HG03097 (cell line): ENCODE data around the gene GPC6.
"Not testable (repeated sequence)": the region's sequence is repeated elsewhere in the genome, so short reads cannot be mapped to it uniquely, and the experiment has no call there.

Experiments used
- ATAC-seq: cut with Tn5 transposase; IDR thresholded peaks from one replicate; pipeline ENCODE4 v1.9.1; 2021; ENCODE audit not compliant: unreplicated experiment, low FRiP score

GPC6 gene

DNA sequence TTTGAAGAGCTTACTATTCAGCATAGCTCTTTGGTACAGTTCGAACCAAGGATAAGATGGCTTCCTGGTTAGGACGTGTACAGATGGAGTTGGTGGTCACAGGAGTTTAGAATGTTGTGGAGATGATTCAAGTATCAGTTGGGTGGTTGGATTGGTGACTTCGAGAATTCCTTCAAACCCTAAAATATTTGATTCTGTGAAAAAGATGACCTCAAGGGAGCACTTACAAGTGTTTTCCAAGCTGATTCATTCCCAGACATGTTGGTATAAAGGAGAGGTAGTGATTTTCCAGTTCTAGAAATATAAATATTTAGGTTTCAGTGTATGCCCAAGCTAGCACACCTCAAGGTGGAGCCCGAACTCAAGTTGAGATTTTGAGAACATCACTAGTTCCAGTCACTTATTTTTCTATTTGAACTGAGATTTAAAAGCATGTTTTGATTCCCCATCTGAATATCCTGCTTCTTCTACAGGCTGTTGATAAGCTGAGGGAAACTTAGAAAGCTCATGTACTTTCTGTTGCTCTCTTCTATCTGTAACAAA lies 946.8 kb downstream of the GPC6 start:
- no peak for ATAC-seq

DNA sequence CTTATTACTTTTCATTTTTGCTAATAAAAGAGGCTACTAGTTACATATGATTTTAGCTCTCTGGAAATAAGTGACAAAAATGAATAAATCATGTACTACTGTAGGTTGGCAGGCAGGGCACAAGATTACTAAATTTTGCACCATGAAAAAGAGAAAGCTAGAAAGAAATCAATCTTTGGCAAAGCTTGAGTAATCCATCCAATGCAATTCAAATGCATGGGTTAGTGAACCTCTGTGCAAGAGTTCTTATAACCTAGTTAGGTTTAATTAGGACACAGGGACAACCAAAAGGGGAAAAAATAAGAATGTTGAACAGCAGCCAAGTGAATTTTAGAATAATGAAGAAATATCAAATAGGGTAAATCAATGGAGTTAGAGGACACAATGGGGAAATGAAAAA lies 947.4 kb downstream of the GPC6 start:
- no peak for ATAC-seq

DNA sequence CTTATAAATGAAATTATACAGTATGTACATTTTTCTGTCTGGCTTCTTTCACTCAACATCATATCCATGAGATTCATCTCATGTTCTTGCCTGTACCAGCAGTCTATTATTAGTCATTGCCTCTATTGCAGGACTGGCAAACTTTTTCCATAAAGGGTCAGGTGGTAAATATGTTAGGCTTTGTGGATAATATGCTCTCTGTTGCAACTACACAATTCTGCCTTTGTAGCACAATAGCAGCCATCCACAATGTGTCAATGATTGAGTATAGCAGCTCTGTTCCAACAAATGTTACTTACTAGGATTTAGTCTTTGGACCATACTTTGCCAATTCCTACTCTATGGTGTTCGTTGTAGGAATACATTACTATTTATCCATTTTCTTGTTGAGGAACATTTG lies 948.5 kb downstream of the GPC6 start:
- ATAC-seq = no peak

DNA sequence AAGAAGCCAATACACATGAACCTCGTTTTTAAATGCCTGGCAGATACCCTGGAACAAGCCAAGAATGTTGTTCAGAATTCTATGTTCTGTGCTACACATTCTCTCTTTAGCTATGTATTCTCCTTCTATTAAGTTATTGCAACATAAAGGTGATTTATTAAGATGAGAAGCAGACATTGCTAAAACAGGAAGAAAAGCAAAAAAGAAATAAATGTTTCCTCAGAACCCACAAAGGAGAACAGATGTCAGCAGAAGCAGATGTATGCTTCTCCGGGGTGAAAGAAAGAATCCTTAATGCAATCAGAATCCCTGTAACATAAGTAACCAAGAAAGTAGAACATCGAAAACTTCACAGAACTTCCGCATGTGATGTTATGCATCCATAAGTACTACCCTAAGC lies 950.0 kb downstream of the GPC6 start:
- no peak for ATAC-seq

DNA sequence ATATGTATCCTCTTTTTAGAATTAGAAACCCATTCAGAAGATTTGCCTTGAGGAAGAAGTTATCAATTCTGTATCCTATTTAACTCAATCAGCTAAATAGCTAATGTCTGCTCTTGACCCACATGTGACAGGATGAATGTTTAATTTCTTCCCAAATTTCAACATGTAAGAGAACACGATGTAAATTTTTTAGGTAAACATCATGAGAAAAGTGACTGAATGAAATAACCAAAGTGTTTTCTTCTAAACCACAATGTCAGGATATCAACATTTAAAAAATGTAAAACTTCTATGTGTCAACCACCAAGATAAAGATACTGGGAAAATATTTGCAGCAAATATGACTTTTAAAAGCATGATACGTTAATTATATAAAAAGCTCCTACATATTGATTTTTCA lies 950.4 kb downstream of the GPC6 start:
- ATAC-seq = no peak

DNA sequence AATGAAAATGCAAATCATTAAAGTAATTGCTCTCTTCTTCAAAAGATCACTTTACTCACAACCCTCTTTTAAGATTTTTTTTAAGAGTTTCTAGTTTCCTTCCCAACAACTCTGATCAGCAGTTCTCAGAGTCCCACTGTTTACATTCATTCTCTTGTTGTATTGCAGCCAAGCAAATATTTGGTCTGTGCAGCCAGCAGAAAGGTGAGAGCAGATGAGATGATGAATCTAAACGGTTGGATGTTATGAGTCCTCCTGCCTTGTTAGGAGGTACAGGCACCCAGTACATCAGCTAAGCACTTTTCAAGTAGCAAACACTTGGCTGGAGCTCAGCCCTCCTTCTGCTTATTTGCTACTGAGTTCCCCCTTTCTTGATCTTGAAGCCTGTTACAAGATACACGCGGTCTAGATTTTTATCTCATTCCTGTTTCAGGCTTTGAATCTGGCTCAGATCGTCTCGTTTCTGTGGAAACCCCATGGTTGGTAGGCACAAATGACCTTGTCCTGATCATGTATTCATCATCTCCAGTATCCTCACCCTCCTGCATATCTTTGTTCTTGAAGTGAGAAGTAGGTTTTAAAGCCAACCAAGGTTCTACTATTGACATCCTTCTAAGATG lies 952.1 kb downstream of the GPC6 start:
- ATAC-seq = no peak

DNA sequence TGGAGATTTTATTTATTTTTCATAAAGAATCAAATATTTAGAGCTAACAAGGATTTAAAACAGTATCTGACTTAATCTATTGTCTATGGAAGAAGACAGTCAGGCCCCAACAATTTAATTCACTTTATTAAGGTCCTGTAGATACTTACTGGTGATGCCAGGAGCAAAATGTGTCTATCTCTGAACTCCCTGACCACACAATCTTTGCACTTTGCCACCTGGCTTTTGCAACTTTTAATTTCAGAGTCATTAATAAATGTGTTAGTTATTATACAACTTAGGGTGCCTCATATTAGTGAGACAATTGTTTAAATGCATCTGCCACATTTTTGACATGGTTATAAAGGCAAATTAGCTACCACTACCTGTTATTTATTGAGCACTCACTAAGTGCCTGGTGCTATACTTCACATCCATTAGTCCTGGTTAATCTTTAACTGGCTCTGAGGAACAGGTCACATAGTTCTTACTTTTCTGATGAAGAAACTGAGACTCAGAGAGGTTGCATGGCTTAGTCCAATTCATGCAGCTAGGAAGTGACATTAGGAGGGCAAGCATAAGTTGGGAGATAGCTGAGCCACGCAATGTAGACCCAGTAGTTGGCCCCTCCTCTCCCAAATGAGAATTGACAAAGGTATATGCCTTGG lies 955.0 kb downstream of the GPC6 start:
- no peak for ATAC-seq

DNA sequence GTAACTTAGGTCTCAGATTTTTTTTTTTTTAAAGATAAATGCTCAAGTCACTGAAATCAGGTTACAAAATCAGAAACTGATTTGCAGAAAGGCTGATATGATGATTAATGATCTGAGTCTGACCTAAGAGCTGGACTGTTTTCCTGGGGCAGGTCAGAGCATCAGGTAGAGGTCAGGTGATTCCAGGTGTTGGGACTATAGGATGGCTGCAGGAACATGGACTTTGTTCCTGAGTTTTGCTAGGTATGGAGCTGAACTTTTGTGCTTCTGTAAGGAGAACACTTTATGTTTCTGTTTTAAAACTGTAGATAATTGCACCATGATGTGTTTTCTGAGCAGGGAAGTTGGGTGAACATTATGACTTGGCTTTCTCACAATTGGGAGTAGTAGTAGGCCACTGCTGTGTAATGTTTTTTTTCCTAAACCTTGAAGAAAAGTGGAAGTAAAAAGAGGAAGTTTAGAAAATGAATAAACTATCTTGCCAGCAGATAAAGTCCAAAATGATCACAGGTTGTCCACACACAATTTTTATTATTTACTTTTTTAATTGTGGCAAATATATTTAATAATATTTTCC lies 955.7 kb downstream of the GPC6 start:
- no peak for ATAC-seq

DNA sequence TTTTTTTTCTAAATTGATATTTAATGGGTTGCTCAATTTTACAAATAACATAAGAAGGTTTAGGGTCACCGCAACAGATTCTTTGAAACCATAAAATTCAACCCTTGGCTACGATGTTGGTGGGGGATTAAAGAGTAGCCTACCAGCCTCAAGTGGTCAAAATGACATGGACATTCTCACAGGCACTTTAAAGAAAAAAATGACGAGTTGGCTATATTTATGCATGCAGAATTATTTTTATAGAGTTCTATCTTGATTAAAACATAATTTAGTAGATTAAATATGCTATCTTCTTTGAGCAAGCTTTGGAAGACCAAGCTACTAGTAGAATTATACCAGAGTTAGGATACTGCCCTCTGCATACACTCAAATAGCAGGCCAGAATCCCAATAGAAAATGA lies 959.9 kb downstream of the GPC6 start:
- ATAC-seq = no peak

DNA sequence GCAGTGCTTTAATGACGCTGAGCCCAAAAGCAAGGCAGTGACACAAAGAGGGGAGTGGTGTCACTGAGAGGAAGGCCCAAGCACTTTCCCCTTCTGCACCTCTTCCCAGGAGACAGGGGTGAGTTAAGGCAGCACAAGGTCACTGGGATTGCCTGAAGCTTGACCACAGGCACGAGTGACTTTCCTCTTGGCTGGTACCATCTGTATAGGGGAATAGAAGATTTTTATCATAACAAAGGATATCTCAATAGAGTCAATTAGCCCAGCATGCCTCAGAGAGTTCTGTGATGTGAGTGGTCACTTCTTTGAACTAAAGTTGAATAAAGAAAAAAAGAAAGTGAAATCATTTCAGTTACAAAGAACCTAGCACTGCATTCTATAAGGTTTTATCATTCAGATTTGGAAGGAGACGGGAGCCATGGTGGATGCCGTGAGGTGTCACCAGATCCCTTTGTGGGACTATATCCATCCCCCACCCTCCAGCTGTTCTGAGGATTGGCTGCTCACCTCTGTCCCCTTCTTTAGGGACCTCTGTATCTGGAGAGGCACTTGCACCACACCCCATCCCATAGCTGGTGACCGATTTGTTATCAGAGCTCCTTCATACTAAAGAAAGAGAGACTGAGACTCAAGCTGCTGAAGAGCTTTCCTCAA lies 961.7 kb downstream of the GPC6 start:
- no peak for ATAC-seq

DNA sequence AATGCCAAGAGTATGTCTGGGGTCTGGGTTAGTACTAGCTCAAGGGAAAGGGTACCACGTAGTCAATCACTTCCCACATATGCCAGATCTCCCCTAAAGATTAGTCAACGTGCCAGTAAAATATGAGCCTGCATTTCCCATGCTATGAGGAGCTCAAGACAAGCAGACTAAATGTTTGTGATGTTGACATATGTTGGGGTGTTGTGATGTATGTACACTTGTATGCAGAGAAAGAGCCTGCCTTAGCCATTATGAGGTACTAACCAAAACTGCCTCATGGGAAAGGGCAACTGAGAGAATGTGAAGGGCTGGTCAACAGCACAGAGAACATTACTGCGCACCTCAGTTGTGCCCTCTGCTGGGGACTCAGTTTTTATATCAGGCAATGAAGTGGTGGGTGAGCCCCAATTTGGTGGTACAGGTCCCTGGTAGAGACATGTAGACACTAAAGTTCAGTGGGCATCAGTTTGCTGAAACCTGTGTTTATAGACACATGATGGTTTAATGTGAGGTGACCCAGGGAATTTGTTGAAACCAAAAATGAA lies 965.9 kb downstream of the GPC6 start:
- no peak for ATAC-seq

DNA sequence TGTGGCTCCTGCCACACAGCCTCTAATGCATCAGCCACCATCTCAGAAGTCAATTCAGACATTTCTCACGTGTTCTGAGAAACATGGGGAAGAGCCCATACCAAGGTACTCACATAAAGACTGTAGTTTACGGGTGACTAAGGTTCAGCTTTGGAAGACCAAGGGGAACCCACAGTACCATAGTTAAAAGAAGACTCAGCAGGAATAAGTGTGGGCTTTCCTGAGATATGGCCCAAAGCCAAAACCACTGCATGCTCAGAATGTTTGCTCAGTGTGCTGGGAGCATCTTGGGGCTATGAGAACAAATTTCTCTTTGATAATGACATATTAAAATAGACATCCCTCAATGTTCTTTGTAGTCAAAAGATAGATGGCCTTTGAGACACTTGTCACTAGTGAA lies 969.1 kb downstream of the GPC6 start:
- no peak for ATAC-seq

DNA sequence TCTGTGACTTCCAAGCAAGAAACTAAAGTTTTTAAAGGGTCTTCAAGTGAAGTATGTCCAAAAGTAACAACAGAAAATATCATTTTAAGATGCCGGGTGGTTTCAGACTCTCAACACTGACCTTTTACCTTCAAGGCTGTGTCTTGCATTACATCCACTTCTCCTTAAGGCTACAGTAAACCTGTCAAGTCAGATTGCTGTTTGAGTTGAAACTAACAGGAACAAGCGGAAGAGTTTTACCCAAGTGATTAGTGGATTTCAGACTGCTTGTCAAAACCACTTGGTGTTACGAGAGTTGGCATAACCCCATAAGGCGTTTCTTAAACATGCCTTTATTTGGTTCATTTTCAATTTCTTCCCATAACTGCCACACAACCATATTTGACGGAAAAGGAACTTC lies 969.8 kb downstream of the GPC6 start:
- no peak for ATAC-seq

DNA sequence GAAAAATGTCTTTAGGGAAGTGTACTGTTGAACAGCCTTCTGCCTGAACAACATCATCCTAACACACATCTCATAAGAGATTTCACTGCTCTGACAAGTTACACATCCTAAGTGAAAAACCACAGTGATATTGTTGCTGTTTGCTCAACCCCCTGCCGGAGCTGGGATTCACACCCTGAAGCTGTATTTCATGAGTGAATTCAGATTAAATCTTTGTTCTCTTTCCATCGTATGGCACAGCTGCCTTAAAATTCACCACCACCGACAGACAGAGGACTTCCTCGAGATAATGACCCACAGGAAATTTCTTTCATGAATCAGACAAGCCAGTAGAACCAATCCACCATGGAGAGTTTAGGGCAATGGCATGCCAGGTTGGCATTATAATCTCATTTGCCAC lies 972.1 kb downstream of the GPC6 start:
- ATAC-seq = no peak

DNA sequence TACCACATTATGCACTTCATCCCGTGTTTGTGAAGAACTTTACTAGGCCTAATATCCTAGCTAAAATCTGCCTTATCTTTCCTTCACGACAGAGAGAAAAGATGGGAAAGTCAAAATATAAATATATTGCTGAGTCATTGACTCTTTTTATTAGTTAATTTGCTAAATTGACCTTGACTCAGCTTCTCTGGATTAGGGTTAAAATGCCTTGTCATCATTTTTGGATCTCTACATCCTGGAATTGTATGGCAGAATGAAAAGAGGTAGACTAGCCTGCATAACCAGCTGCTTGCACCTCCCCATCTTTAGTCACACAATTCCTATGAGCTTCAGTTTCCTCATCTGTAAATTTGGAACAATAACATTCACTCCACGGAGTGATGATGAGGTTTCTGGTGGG lies 972.5 kb downstream of the GPC6 start:
- no peak for ATAC-seq

DNA sequence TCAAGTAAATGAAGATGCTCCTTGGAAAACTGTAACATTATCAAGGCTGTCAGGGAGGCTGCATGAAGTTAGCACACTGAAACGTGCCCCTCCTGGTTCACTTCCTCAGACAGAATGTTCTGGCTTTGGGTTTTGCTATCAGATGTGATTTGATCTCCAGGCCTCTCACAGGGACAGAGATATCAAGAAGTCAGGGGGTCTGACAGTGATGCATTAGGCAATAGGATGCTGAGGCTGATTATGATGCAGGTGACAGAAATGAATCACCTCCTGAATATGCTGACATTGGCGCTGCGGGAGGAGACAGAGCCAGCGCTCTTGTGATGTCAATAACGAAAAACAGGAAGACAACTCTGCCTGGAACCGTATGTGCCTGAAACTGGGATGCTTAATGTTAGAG lies 974.4 kb downstream of the GPC6 start:
- ATAC-seq = no peak

DNA sequence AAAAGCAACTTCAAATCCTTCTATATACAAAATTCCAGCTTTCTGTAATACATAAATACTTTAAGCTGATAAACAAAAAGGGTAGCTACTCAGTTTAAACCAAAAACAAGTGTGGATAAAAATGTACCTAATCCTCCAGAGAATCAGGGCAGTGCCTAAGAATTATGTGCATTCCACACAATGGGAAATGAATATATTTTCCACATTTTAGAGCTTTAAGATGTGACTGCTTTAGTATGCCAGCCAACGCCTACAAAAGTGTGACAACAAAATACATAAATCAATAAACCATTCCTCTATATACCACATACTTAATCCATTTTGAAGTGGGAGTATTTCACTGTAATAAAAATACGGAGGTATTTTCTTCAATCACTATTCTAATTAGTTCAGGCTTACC lies 977.6 kb downstream of the GPC6 start:
- ATAC-seq = no peak

DNA sequence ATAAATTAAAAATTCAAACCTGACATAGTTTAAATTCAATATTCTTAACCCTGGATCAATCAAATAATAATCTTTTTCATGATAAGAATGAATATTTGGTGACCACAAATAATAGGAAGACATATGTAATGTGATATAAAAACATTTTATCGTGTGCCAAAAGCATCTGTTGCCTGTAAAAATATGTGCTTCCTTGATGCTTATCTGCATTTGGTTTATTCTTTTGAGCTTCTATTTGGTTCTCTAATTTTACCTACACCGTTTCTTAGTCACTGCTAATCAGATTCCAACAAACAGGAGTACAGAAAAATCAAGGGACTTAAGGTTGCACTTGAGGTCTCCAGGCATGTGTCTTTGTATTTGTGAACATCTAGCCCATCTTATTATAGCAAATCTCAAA lies 978.3 kb downstream of the GPC6 start:
- ATAC-seq = no peak

DNA sequence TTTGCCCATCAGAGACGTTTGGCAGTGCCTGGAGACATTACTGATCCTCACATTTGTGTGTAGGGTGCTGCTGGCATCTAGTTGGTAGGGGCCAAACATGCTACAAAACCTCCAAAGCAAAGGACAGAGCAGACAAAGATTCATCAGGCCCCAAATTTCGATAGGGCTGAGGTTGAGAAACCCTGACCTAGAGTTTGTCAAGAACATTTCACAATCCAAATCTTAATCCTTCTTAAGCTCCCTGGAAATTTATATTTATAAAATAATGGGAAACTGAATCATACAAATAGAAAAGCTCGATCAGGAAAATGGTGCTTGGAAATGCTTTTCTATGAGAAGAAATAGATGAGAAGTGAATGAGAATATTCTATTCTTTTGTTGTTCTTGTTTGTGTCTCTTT lies 979.3 kb downstream of the GPC6 start:
- ATAC-seq = no peak

DNA sequence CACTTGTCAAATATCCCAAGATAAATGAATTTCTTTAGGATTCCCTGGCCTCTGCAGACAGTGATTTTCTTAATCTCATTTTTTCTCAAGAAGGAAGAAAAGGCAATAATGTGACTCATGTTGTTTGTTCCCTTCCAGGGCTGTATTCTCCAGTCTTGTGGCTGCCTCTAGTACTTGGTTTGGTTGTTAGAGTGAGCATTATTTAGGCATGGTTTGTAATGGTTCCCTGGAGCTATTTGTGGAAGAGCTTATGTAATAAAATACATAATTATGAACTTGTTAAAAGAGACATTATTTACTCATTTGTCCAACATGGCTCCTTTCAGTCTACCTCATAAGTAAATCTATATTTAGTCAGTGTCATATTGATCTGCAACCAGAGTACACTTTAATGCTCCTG lies 982.5 kb downstream of the GPC6 start:
- no peak for ATAC-seq

DNA sequence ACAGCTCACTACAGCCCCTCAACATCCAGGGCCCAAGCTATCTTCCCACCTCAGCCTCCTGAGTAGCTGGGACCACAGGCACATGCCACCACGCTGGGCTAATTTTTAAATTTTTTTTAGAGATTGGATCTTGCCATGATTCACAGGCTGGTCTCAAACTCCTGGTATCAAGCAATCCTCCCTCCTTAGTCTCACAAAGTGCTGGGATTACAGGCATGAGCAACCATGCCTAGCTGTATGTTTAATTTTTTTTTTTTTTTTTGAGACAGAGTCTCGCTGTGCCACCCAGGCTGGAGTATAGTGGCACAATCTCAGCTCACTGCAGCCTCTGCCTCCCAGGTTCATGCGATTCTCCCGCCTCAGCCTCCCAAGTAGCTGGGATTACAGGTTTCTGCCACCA lies 983.3 kb downstream of the GPC6 start:
- ATAC-seq = not testable (repeated sequence)
